WI38 (cell line): ENCODE data around the gene FOXO1.

Experiments
- H3K4me3 ChIP-seq: 2 replicates; pipeline ENCODE4 v1.5.1; 2011; ENCODE audit warnings: low read depth, mild to moderate bottlenecking, control low read depth, low read length
- CTCF ChIP-seq: IDR thresholded peaks from 2 replicates; pipeline ENCODE4 v1.5.1; 2012; ENCODE audit warnings: low read depth, mild to moderate bottlenecking, control low read depth, low read length

Gene FOXO1

GRCh38 chr13:40682449-40683240 lies 16.2 kb upstream of the FOXO1 start:
- no peak overlapping the region for H3K4me3 ChIP-seq
- TF ChIP-seq CTCF: no peak

GRCh38 chr13:40681341-40682146 lies 15.1 kb upstream of the FOXO1 start:
- H3K4me3 ChIP-seq: no peak overlapping the region
- no peak for TF ChIP-seq CTCF

- no peak overlapping the region for H3K4me3 ChIP-seq
- TF ChIP-seq CTCF: no peak
Observed at GRCh38 chr13:40680659-40681323, 14.3 kb upstream of the FOXO1 start.

- TF ChIP-seq CTCF: no peak
- no peak overlapping the region for H3K4me3 ChIP-seq
Observed at GRCh38 chr13:40679480-40679985, 13.1 kb upstream of the FOXO1 start.

- no peak for TF ChIP-seq CTCF
- no peak overlapping the region for H3K4me3 ChIP-seq
Observed at GRCh38 chr13:40677064-40677463, 10.6 kb upstream of the FOXO1 start.

GRCh38 chr13:40676007-40676406 lies 9.6 kb upstream of the FOXO1 start:
- no peak overlapping the region for H3K4me3 ChIP-seq
- no peak for TF ChIP-seq CTCF
